ENCODE data around the gene LCN10. TPM values are rescaled to one million over a fixed set of nuclear protein-coding genes. Genes with fewer than 3 reads are reported as not detected.

LCN10 gene
- total and polyA plus RNA-seq, 2 of the 13 experiments (the other 11 are each of a cell fraction or from before 2014, with no cell fraction given) = 0.53 to 0.61 TPM

- TF ChIP-seq ZFX (CRISPR knock-in tag; IDR thresholded peaks at IDR 0.05; ENCODE audit: low read depth) (peak; percentile 67; the same call in 1 of the 2 replicates), TAF1 (CRISPR knock-in tag; IDR thresholded peaks at IDR 0.05) (peak; percentile 84), NR1H2 (CRISPR knock-in tag; IDR thresholded peaks at IDR 0.05; ENCODE audit: borderline replicate concordance, low read depth) (no peak), TP53 (CRISPR knock-in tag; conservative IDR thresholded peaks at IDR 0.05) (no peak), ZNF7 (CRISPR knock-in tag; IDR thresholded peaks at IDR 0.05) (no peak), ZFYVE20 (CRISPR knock-in tag; IDR thresholded peaks at IDR 0.05; ENCODE audit: borderline replicate concordance, low read depth) (no peak), ZNF687 (CRISPR knock-in tag; IDR thresholded peaks at IDR 0.05) (peak; percentile 91), ZBTB8A (CRISPR knock-in tag; IDR thresholded peaks at IDR 0.05; ENCODE audit: borderline replicate concordance, low read depth) (no peak), HNRNPH1 (optimal IDR thresholded peaks at IDR 0.05; ENCODE audit: low read depth, low read length) (no peak), SYNCRIP (IDR thresholded peaks at IDR 0.05; ENCODE audit: insufficient read depth, low read depth, low read length) (no peak)
- TF ChIP-seq, protein P1, sequence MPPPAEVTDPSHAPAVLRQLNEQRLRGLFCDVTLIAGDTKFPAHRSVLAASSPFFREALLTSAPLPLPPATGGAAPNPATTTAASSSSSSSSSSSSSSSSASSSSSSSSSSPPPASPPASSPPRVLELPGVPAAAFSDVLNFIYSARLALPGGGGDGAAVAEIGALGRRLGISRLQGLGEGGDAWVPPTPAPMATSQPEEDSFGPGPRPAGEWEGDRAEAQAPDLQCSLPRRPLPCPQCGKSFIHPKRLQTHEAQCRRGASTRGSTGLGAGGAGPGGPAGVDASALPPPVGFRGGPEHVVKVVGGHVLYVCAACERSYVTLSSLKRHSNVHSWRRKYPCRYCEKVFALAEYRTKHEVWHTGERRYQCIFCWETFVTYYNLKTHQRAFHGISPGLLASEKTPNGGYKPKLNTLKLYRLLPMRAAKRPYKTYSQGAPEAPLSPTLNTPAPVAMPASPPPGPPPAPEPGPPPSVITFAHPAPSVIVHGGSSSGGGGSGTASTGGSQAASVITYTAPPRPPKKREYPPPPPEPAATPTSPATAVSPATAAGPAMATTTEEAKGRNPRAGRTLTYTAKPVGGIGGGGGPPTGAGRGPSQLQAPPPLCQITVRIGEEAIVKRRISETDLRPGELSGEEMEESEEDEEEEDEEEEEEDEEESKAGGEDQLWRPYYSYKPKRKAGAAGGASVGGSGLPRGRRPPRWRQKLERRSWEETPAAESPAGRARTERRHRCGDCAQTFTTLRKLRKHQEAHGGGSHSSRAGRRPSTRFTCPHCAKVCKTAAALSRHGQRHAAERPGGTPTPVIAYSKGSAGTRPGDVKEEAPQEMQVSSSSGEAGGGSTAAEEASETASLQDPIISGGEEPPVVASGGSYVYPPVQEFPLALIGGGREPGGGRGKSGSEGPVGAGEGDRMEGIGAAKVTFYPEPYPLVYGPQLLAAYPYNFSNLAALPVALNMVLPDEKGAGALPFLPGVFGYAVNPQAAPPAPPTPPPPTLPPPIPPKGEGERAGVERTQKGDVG (CRISPR knock-in tag; IDR thresholded peaks at IDR 0.05; ENCODE audit: borderline replicate concordance) = no peak
- TF ChIP-seq, protein P2, sequence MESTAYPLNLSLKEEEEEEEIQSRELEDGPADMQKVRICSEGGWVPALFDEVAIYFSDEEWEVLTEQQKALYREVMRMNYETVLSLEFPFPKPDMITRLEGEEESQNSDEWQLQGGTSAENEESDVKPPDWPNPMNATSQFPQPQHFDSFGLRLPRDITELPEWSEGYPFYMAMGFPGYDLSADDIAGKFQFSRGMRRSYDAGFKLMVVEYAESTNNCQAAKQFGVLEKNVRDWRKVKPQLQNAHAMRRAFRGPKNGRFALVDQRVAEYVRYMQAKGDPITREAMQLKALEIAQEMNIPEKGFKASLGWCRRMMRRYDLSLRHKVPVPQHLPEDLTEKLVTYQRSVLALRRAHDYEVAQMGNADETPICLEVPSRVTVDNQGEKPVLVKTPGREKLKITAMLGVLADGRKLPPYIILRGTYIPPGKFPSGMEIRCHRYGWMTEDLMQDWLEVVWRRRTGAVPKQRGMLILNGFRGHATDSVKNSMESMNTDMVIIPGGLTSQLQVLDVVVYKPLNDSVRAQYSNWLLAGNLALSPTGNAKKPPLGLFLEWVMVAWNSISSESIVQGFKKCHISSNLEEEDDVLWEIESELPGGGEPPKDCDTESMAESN (CRISPR knock-in tag; conservative IDR thresholded peaks at IDR 0.05) = 0 out of 2 replicates have a peak, but pooled peaks have one; percentile 7
- TF ChIP-seq, protein P3, sequence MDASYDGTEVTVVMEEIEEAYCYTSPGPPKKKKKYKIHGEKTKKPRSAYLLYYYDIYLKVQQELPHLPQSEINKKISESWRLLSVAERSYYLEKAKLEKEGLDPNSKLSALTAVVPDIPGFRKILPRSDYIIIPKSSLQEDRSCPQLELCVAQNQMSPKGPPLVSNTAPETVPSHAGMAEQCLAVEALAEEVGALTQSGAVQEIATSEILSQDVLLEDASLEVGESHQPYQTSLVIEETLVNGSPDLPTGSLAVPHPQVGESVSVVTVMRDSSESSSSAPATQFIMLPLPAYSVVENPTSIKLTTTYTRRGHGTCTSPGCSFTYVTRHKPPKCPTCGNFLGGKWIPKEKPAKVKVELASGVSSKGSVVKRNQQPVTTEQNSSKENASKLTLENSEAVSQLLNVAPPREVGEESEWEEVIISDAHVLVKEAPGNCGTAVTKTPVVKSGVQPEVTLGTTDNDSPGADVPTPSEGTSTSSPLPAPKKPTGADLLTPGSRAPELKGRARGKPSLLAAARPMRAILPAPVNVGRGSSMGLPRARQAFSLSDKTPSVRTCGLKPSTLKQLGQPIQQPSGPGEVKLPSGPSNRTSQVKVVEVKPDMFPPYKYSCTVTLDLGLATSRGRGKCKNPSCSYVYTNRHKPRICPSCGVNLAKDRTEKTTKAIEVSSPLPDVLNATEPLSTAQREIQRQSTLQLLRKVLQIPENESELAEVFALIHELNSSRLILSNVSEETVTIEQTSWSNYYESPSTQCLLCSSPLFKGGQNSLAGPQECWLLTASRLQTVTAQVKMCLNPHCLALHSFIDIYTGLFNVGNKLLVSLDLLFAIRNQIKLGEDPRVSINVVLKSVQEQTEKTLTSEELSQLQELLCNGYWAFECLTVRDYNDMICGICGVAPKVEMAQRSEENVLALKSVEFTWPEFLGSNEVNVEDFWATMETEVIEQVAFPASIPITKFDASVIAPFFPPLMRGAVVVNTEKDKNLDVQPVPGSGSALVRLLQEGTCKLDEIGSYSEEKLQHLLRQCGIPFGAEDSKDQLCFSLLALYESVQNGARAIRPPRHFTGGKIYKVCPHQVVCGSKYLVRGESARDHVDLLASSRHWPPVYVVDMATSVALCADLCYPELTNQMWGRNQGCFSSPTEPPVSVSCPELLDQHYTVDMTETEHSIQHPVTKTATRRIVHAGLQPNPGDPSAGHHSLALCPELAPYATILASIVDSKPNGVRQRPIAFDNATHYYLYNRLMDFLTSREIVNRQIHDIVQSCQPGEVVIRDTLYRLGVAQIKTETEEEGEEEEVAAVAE (CRISPR knock-in tag; IDR thresholded peaks at IDR 0.05; ENCODE audit: borderline replicate concordance) = 0 out of 2 replicates have a peak, but pooled peaks have one; percentile 34
These were observed 48.1 kb upstream of the LCN10 start, which contains the start of gene TMEM141 (continued) for GRCh38 chr9:136790640-136791515.
